Mesothelial cell of epicardium (in vitro differentiated cells): ENCODE results near the gene CATSPER3. TPM values are rescaled to one million over a fixed set of nuclear protein-coding genes. Genes with fewer than 3 reads are reported as not detected.

Experiments used
- DNase-seq, 2 experiments: peaks; one replicate each; pipeline ENCODE4 v3.0.0; 2021; ENCODE audit warnings: low spot score in 2 of 2; ENCODE audit not compliant: unreplicated experiment in 2 of 2
- H3K27ac Mint-ChIP-seq: 2 replicates; pipeline ENCODE4 v1.8.0; 2021; ENCODE audit warnings: mixed read lengths
- H3K27me3 Mint-ChIP-seq: 2 replicates; pipeline ENCODE4 v1.8.0; 2021; ENCODE audit warnings: low read depth, mixed read lengths
- H3K36me3 Mint-ChIP-seq: 2 replicates; pipeline ENCODE4 v1.8.0; 2021; ENCODE audit warnings: mixed read lengths
- H3K4me1 Mint-ChIP-seq: 2 replicates; pipeline ENCODE4 v1.8.0; 2021; ENCODE audit warnings: mixed read lengths
- H3K4me3 Mint-ChIP-seq: 2 replicates; pipeline ENCODE4 v1.8.0; 2021; ENCODE audit warnings: mild to moderate bottlenecking, moderate library complexity, mixed read lengths
- H3K9me3 Mint-ChIP-seq: 2 replicates; pipeline ENCODE4 v1.8.0; 2021; ENCODE audit warnings: mixed read lengths
- total RNA-seq: library from RNA; stranded (reverse); gene quantifications from 3 replicates; pipeline ENCODE4 v1.2.1, GENCODE V29; 2021
- TF ChIP-seq, protein P1 (sequence below): fragments of 200-600 bp; sonication (generic); IDR thresholded peaks from one replicate; pipeline ENCODE4 v1.5.0; 2021; ENCODE audit warnings: antibody characterized with exemption; ENCODE audit not compliant: unreplicated experiment

The CATSPER3 gene
- total RNA-seq, 1 donor from 2014 or later = 1.5 TPM

DNA sequence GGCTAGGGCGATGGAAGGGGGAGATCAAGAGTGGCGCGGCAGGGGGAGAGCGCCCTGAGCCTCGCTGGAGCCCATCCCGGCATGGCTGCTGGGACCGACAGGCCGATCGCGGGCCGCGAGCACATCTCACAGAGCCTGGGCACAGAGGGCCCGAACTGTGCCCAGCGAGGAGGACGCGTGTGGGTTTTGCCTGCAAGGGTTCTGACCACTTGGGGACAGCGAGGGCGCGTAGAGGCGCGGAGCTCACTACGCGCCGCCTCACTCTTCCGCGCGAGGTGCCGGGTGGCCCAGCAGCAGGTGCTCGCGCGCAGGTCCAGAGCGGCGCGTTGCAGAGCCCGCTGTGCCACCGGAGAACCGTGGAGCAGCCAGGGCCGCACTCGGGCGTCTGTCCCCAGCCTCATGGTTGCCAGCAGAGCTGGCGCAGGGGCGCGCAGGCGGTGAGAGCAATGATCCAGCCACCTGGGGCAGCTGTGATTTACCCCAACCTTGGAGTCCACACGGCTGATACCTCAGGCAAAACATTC is 82.6 kb downstream of the CATSPER3 start:
- no peak overlapping the region for H3K4me3 Mint-ChIP-seq
- H3K27ac Mint-ChIP-seq = no peak overlapping the region
- peaks cover 95% of the 10 kb centered on the region for H3K27me3 Mint-ChIP-seq

DNA sequence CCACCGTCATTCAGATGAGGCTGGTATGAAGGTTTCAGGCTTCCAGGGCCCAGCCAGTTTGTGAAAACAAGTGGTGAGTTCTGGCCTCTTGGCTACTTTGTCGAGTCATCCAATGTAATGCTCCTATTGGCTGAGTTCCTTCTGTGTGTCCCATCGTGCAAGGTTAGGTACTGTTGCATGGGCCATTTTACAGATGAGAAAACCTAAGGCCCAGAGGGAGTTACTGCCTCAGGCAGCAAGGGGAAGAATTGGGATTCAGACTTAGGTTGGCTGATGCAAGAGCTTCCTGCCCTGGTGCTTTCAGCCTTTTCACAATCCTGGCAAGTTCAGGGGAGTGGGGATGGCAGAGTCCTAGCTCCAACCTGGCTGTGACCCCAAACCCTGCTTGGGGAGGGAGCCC is 83.7 kb downstream of the CATSPER3 start:
- DNase-seq = no peak
- no peaks in the 10 kb centered on the region for H3K9me3 Mint-ChIP-seq
- peaks cover 95% of the 10 kb centered on the region for H3K27me3 Mint-ChIP-seq
- H3K27ac Mint-ChIP-seq = no peak overlapping the region
- no peak overlapping the region for H3K4me3 Mint-ChIP-seq
- no peaks in the 10 kb centered on the region for H3K36me3 Mint-ChIP-seq
- H3K4me1 Mint-ChIP-seq = peaks cover 17% of the 10 kb centered on the region
- TF ChIP-seq, protein P1, sequence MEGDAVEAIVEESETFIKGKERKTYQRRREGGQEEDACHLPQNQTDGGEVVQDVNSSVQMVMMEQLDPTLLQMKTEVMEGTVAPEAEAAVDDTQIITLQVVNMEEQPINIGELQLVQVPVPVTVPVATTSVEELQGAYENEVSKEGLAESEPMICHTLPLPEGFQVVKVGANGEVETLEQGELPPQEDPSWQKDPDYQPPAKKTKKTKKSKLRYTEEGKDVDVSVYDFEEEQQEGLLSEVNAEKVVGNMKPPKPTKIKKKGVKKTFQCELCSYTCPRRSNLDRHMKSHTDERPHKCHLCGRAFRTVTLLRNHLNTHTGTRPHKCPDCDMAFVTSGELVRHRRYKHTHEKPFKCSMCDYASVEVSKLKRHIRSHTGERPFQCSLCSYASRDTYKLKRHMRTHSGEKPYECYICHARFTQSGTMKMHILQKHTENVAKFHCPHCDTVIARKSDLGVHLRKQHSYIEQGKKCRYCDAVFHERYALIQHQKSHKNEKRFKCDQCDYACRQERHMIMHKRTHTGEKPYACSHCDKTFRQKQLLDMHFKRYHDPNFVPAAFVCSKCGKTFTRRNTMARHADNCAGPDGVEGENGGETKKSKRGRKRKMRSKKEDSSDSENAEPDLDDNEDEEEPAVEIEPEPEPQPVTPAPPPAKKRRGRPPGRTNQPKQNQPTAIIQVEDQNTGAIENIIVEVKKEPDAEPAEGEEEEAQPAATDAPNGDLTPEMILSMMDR = no peak

More for the DNA sequence above, 82.6 kb downstream of the CATSPER3 start:
- Mint-ChIP-seq H3K36me3 (no peaks in the 10 kb centered on the region), H3K4me1 (peaks cover 17% of the 10 kb centered on the region), H3K9me3 (no peaks in the 10 kb centered on the region)
- TF ChIP-seq, protein P1 = no peak
- DNase-seq = no peak

DNA sequence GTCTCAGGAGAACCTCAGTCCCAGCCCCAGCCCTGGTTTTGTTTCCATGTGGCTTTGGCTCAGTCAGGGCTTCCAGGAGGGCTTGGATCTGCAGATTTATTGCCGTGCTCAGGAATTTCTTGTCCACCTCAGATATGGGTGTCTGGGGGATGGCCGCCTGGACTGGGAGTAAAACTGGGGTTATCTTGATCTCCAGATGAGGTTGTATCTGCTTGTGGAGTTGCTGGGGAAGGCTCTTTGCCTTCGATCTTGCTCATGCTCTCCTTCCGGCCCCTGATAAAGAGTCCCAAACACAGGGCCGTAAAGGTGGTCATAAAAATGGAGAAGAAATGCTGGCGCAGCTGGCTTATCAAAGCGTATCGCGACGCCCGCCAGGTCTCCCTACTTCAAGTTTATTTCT is 84.2 kb downstream of the CATSPER3 start:
- Mint-ChIP-seq H3K27me3 (peaks cover 95% of the 10 kb centered on the region), H3K4me3 (no peak overlapping the region), H3K9me3 (no peaks in the 10 kb centered on the region), H3K4me1 (peaks cover 17% of the 10 kb centered on the region), H3K36me3 (no peaks in the 10 kb centered on the region), H3K27ac (peak overlapping the region; percentile 64)
- DNase-seq = no peak
- TF ChIP-seq, protein P1 = no peak

DNA sequence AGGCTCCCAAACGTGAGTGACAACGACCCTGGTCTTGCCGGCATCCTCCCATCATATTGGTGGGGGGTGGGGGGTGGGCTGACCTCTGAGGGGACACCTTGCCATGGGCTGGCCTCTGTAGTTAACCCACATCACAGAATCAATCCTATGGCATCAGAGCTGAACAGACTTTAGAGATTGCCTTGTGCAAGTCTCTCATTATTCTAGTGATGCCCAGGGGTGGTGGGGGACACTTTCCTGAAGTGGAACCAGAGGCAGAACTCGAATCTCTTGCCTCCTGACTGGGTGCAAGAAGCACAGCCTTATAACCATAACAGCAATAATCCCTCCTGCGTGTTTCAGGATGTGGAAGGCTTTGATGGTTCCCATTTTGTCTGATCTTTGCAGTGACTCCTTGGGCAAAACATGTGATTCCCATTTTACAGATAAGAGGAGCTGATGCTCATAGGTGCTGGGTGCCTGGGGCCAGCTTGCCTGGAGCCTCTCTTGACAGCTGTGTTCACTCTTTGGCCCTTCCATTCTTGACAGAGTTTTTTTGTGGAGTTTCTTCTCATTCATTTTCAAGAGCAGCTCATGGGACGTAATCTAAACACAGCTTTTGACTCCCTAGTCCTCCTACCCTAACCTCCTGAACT is 84.9 kb downstream of the CATSPER3 start:
- no peaks in the 10 kb centered on the region for H3K9me3 Mint-ChIP-seq
- H3K27ac Mint-ChIP-seq = peak overlapping the region; percentile 41
- H3K4me1 Mint-ChIP-seq = peaks cover 15% of the 10 kb centered on the region
- H3K36me3 Mint-ChIP-seq = no peaks in the 10 kb centered on the region
- peaks cover 96% of the 10 kb centered on the region for H3K27me3 Mint-ChIP-seq
- DNase-seq = no peak
- no peak overlapping the region for H3K4me3 Mint-ChIP-seq
- TF ChIP-seq, protein P1 = no peak

DNA sequence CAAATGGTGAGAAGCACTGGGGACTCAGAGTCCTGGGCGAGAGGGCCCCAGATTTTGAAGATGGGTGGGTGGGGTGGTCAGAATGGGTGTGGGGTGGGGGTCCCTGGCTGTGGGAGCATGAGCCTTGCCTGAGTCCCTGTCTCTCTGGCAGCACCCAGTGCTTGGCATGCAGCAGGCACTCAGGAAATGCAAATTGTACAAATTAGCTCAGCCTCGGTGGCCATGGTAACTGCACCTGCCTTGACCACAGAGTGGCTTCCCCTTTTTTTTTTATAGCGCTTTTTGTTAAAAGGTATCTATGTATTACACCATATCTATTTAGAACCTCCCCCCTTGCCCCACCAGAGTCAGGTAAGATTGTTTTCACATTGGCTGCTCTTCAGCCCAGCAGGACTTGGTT is 85.6 kb downstream of the CATSPER3 start:
- Mint-ChIP-seq H3K4me3 (no peak overlapping the region), H3K27ac (no peak overlapping the region), H3K9me3 (no peaks in the 10 kb centered on the region), H3K4me1 (peaks cover 17% of the 10 kb centered on the region), H3K27me3 (peaks cover 95% of the 10 kb centered on the region), H3K36me3 (no peaks in the 10 kb centered on the region)
- no peak for DNase-seq
- TF ChIP-seq, protein P1 = no peak
